ENCODE data around the gene CAPN1.
"Not testable (repeated sequence)": the region's sequence is repeated elsewhere in the genome, so short reads cannot be mapped to it uniquely, and the experiment has no call there.

CAPN1 gene

DNA sequence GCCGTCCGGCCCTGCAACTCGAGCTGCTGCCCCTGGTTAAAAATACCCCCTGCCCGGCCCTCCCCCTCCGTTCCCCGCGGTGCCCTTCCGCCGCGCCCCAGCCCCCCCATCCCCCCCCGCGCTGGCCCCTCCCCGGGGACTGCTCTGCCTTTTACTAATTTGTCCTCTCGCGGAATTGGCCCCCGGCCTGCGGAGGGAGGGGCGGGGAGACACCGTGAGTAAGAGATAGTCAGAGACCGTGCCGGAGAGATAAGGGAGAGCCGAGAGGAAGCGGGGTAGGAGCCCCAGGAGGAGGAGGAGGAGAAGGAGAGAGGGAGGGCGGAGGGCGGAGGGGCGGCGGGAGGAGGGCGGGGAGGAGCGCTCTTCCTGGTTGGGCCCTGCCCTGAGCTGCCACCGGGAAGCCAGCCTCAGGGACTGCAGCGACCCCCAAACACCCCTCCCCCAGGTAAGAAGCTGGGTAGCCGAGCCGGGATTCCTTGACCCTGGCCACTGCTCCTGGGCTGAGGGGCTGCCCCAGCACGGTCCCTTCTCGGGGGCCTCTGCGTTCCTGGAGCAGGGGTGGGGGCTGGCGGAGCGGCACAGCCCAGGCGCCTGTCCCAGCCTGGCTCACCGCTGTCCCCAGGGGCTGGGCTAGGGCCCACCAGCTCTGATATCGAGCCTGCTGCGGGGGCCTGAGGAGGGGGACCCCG lies at the start of gene CAPN1:
Gene CAPN1, plus strand, starts transcription at position 360 of the 689 bp plus-strand sequence. CDS start 774 bp downstream, outside the sequence.
- peak; percentile 80 for DNase-seq

DNA sequence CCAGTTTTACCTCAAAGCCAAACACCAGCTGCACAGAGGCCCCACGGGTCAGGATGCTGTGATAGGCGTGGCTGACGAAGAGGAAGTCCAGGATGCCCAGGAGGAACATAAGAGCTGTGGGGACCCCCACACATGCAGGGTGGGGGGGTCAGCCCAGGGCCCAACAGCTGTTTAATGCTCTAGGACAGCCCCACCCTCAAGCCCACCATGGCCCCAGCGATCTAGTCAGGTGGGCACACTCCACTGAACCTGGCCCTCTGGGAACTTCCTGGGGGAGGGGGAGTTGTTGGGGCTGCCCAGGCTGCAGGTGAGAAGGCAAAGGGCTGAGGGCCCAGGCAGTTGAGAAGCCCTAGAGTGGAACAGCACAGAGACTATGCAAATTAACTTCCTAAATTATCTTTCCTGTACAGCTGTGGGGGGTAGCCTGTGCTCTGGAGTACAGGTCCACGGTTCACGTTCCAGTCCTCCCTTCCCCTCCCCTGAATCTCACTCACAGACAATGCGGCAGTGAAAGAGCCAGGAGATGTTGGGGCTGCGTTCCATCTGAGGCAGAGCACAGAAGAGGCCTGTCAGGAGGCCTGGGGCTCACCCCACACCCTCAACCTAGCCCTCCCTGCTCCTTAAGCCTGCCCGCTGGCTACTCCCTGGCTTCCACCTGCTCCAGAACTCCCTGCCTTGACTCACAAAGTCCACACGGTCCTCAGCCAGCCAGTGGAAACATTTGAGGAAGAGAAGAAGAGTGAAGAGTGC lies 49.3 kb upstream of the CAPN1 start:
- no peak for DNase-seq

DNA sequence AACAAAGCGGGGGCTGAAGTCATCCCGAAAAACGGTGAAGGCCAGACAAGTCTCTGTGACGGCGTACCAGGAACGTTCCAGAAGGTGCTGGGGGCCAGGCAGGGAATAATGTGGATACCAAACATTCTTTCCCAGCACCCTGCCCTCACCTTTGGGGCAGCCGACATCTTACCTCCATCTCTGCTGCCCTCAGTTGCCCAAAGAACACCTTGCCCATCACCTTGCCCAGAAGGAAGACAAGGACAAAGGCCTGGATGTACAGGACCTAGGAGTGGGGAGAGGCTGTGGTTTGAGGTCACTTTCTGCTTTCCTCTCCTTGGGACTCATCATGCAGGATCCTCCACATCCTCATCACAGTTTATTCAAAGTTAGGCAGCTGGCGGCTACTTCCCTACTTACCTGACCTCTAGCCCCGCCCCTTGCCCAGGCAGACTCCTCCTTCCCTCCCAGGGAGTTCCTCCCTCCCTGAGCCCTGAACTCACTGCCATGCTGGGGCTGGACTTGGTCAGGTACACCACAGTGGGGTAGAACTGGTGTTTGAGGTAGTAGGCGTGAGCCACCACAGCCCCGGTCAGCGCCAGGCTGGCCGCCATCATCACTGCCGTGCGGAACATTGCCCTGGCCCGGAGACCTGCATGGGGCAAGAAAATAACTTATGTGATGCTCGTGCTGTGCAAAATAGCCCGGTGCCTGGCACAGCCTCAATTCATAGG lies 48.6 kb upstream of the CAPN1 start:
- peak; percentile 24 for DNase-seq

DNA sequence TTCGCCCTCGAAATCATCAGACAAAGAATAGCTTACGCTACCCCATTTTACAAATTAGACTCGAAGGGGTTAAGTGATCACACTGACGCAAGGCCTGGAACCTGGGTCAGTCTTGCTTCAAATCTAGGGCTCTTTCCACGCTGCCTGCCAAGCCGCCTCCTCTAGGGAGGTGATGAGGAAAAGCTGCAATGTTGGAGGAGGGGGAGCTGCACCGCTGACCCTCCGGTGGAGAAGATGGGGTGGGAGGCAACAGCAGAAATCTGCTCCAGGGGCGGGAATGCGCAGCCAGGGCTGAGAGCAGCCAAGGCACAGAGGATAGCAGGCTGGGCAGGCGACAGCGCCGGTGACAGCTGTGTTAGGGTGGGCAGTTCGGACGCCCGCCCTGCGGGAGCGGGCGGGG lies 48.0 kb upstream of the CAPN1 start:
- no peak for DNase-seq

DNA sequence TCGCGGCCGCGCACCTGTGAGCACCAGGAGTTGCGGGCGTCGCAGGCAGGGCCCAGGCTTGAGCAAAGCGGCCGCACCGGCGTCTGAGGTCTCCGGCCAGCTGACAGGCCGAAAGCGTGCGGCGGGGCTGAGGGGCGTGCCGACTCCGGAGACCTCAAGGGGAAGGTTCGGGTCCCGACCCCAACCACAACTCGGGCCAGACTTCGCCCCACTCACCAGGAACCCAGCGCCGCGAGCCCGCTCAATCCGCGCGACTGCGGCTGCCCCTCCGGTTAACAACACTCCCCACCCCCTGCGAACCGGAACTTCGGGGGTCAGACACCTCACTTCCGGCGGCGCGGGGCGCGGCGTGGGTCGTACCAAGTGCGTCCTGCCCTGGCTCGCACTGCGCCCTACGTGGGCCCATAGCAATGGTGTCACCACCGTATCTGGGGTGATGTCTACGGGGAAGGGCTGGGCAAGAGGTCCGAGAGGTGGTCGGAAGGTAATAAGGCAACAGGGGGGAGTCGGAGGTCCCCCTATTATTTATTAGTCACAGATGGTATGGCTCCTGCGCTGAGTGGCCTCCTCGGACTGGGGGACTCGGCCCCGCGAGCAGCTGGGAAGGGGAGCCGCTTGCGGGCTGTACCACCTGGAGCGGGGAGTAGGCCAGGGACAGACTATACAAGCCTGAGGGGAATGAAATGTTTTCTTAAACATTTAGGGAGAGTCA lies 47.3 kb upstream of the CAPN1 start, which contains the start of gene SYVN1:
Gene SYVN1, minus strand, starts transcription at position 280 of the 712 bp plus-strand sequence. CDS start 918 bp downstream, outside the sequence.
- peak; percentile 90 for DNase-seq

DNA sequence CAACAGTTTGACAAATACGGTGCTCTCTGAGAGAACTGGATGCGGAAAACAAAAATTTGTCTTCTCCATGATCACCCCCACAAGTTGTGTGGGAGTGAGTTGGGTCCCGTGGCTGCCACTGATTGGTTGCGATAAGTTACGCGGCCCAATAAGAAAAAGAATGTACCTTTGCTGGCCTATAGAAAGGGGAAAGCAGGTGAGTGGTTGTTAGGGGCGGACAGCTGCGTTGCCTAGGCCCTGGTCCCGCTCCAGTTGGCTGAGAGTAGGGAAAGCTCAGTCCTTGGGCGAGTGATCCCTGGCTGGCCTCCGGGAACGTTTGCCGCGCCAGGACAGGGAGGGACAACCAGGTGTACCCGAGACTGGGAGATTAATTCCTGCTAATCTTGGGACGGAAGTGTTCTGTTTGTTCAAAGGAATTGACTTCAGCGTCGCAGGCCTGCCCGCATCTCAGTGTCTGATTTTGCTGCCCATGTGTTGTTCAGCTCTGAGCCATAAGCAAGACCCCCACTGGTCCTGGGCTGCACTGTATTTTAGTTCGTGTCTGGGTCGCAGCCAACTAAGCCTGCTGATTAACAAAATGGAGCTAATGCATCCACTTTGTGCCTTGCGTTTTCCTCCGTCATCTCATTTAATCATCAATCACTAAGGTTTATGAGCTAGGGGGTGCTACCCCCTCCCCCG lies 46.6 kb upstream of the CAPN1 start:
- DNase-seq, result peak; percentile 97

DNA sequence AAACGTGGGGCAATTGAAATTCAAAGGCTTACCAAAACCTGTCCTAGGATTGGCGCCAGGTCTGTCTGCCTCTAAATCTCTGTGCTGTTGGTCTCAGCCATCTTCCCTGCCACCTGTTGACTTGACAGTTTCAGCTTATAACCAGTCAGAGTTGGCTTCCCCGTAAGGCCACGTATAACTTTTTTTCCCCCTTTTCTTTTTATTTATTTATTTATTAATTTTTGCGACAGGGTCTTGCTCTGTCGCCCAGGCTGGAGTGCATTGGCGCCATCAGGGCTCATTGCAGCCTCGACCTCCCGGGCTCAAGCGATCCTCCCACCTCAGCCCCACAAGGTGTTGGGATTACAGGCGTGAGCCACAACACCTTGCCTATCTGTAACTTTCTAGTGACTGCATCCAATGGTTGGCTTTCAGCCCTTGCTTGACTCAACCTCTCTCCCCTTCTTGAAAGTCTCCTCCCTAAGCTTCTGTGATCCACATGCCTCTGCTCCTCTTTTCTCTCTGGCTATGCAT lies 46.0 kb upstream of the CAPN1 start:
- no peak for DNase-seq

DNA sequence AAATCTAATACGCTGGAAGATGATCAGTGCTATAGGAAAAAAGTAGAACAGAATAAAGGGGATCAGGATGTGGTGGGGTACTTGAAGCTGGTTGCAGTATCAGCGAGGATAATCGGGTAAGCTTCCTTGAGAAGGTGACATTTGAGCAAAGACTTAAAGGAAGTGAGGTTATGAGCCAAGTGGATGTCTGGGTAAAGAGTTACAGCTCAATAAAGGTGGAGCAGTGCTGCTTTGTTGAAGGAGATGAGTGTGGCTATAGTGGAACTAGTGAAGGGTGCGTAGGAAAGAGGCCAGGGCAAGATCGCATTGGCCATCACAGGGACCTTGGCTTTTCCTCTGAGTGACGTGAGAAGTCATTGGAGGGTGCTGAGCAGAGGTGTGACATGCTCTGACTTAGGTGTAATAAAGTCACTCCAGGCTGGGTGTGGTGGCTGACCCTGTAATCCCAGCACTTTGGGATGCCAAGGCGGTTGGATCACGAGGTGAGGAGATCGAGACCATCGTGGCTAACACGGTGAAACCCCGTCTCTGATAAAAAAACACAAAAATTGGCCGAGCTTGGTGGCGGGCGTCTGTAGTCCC lies 45.1 kb upstream of the CAPN1 start:
- no peak for DNase-seq

DNA sequence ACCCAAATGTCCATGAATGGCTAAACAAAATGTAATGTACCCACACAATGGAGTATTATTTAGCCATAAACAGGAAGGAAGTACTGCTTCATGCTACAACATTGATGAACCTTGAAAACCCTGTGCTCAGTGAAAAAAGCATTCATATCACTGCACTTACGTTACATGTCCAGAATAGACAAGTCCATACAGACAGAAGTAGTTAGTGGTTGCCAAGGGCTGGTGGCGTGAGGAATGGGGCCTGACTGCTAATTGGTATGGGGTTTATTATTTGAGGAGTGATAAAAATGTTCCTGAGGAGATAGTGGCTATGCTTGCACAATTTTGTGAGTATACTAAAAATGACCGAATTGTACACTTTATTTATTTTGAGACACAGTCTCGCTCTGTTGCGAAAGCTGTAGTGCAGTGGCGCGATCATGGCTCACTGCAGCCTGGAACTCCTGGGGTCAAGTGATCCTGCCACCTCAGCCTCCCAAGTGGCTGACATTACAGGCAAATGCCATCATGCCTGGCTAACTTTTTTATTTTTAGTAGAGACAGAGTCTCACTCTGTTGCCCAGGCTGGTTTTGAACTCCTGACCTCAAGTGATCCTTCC lies 39.7 kb upstream of the CAPN1 start:
- DNase-seq, result no peak

DNA sequence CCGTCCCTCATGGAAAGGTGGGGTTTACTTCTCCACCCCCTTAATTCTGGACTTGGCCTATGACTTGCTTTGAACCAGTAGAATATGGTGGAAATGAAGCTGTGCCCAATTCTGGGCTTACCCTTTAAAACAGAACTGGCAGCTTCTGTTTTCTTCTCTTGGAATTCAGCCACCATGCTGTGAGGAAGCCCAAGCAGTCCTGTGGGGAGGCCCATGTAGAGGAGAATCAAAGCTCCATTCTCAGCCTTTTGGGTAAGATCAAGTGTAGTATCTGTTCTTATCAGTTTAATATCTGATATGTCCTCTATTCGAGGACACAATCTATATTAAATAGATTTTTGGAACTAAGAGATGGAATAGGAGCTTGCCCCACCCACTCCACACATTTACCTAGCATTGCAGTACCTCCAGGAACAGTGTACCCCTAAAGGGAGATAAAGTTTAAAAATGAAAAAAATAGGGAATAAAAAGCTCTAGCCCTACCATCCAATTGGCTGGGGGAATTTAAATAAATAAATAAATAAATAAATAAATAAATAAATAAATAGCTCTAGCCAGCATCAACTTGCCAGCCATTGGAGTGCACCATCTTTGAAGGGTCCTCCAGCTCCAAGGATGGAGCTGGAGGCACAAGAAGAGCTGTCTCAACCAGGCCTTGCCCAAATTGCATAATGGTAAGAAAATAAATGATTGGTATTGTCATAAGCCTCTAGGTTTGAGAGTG lies 34.2 kb upstream of the CAPN1 start:
- no peak for DNase-seq

DNA sequence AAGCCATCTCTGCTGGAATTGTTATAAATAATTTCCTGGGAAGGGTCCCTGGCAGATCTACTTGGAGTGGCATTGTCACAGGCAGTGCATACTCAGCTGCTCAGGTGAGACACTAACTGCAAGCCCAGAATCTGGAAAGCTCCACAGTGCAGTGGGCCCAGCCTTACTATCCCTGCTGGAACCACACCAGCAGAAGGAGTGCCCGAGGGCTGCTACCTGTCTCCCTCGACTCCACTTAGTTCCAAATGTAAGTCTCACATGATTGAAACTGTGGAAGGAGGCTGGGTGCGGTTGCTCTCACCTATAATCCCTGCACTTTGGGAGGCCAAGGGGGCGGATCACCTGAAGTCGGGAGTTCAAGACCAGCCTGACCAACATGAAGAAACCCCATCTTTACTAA lies 33.1 kb upstream of the CAPN1 start:
- DNase-seq, result no peak

DNA sequence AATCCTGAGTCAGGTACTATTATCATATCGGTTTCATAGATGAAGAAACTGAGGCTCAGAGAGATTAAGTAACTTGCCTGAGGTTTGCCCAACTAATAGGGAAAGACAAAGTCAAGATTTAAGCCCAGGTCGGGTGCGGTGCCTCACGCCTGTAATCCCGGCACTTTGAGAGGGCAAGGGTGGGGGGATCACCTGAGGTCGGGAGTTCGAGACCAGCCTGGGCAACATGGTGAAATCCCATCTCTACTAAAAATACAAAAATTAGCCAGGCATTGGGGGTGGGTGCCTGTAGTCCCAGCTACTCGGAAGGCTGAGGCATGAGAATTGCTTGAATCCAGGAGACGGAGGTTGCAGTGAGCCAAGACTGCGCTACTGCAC lies 31.6 kb upstream of the CAPN1 start:
- DNase-seq, result not testable (repeated sequence)

DNA sequence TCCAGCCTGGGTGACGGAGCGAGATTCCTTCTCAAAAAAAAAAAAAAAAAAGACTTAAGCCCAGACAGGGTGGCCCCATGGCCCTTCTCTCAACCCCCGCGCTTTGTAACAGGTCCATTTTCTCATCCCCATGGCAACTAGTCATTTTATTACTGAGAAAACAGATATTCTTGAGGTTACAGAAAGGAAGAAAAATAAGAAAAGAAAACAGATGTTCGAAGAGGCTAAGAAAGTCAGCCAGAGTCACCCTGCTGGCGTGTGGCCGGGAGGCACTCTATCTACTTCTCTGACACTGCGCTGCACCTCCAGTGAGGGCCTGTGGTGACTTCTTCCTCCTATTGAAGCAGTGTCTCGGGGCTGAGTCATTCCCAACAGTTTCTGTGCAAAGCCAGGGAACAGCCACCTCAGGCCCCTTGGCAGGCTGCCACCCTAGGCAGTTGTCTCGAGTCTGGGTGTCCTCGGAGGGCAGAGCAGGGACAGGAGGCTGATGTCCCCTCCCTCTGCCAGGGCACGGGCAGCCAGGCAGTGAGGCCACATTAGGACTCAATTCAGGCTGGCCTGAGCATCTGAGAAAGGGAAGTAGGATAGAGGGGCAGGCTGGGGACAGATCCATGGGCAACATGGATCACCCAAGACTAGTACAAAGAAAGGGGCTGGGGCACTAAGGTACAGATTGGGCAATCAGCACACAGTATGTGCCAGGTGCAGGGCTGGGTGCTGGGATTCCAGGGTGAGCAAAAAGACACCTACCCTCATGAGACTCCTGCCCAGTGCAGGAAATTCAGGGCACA lies 31.0 kb upstream of the CAPN1 start:
- DNase-seq, result peak; percentile 15

DNA sequence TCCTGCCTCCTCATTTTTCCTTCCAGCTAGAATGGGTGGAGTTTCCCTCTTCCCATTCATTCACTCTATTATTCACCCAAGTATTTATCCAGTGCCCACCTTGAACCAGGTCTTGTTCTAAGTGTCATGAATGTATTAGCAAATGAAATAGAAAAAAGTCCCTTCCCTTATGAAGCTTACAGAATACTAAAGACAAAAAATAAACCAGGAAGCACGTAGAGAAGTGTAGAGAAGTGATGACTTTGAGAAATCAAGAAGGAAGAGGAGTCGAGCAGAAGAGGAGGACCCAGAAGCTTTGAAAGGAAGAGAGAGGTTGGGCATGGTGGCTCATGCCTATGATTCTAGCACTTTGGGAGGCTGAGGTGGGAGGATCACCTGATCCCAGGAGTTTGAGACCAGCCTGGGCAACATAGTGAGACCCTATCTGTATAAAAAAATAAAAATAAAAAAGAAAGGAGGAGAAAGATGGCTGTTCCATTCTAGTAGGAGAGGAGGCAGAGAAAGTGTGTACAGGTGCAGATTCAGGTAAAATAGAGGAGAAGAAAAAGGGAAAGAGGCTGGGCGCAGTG lies 30.3 kb upstream of the CAPN1 start:
- no peak for DNase-seq

DNA sequence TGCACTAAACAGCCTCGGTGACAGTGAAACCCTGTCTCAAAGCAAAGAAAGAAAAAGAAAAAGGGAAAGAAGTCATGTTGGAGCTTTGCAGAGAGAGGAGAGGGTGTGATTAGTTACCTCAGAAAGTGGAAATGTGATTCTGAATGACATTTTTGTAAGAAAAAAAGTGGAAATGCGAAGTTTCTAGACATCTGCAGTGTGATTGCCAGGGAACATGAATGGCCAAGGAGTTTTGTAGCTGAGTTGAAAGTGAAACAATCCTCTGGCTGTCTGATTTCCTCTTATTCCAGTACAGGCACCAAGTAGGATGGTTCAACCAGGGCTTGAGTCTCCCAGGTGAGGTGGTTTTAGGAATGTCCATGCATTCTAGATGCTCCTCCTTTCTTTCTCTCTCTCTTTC lies 29.6 kb upstream of the CAPN1 start:
- no peak for DNase-seq

DNA sequence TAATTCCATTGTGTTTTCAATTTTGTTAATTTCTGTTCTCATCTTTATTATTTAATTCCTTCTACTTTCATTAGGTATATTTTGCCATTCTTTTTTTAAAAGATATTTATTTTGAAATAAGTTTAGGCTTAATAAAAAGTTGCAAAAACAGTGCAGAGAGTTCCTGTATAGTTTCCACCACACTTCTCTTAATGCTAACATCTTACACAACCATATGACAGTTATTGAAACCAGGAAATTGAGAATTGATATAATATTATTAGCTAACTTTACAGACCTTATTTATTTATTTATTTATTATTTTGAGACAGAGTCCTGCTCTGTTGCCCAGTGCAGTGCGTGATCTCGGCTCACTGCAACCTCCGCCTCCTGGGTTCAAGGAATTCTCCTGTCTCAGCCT lies 25.5 kb upstream of the CAPN1 start:
- DNase-seq, result no peak

DNA sequence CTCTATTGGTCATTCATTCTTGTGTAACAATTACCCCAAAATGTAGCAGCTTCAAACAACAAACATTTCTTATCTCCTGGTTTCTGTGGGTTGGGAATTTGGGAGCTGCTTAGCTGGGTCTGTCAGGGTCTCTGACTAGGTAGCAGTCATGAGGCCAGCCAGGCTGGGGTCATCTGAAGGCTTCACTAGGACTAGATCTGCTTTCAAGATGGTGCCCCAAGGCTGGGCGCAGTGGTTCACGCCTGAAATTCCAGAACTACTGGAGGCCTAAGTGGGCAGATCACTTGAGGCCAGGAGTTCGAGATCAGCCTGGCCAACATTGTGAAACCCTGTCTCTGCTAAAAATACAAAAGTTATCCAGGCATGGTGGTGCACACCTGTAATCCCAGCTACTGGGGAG lies 24.8 kb upstream of the CAPN1 start:
- no peak for DNase-seq

DNA sequence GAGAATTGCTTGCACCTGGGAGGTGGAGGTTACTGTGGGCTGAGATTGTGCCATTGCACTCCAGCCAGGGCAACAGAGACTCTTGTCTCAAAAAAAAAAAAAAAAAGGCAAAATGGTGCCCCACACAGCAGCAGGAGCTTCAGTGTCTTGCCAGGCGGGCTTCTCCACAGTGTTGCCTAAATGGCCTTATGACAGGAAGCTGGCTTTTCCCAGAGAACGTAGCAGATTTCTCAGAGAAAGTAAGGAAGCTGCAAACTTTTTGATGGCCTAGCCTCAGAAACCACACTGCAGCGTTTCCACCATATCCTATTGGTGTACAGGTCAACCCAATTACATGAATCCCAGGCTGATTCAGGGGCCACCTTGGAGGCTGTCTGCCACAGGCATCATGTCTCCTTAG lies 24.4 kb upstream of the CAPN1 start:
- DNase-seq, result no peak

DNA sequence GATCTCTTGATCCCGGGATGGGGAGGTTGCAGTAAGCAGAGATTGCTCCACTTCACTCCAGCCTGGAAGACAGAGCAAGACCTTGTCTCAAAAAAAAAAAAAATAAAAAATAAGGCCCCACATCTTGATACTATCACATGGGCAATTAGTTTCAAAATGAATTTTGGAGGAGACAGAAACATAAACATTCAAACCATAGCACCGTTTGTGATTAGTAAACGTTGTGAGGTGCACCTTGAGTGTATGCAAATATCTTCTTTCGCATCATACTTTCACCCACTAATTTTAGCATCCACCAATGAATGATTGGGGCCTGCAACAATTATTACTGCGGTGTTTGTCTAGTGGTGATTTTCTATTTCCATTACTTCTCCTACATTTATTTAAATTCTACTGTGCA lies 22.7 kb upstream of the CAPN1 start:
- no peak for DNase-seq

DNA sequence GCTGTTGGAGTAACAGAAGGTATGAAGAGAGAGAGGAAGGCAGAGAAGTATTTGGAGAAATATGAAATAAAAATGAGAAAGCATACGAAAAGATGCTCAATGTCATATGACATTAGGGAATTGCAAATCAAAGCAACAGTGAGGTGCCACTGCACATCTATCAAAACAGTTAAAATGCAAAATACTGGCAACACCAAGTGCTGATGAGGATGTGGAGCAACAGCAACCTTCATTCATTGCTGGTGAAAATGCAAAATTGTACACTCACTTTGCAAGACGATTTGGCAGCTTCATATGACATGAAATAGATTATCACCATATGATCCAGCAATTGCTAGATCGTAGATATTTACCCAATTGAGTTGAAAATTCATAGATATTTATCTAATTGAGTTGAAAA lies 21.1 kb upstream of the CAPN1 start:
- DNase-seq, result no peak
